Epithelial cell of esophagus (primary cell): ENCODE data around the gene SMG6.

Source experiments
- DNase-seq: peaks from one replicate; pipeline ENCODE4 v3.0.0; 2010; ENCODE audit warnings: low read depth
- H3K4me3 ChIP-seq: 2 replicates; pipeline ENCODE4 v1.5.1; 2011; ENCODE audit warnings: mild to moderate bottlenecking, low read length, control low read depth
- TF ChIP-seq, protein P1 (sequence below): IDR thresholded peaks from 2 replicates; pipeline ENCODE4 v1.5.1; 2011; ENCODE audit warnings: low read depth, mild to moderate bottlenecking, low read length, control low read depth, inconsistent platforms; ENCODE audit not compliant: insufficient read depth; ENCODE audit errors: missing control alignments

SMG6 gene

DNA sequence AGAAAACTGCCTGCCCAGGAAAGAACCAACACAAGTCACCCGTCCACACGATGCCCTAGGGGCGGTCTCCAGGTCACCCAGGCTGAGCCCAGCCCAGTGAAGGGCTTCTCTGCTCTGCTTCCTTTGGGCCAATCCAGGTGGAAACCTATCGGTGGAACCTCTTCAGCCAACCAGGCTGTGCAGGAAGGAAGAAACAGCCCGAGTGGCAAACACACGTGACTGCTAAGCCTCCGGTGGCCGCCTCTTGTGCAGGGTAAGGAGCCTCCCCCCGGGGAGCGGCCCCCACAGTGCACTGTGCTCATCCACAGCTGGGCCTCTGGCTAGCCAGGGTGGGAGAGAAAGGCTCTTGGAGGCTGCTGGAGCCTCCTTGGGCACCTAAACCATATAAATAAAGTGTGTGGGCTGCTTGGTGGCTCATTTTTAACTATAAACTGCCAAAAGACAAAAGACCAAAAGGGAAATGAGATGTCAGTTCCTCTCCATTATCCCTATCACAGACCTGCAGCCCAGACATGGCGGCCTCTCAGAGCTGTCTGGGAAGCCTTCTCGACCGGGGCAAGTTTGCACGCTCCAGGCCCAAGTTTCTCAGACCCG, 280.8 kb downstream of the SMG6 start:
- DNase-seq, result no peak
- H3K4me3 ChIP-seq, result no peak overlapping the region
- TF ChIP-seq, protein P1, sequence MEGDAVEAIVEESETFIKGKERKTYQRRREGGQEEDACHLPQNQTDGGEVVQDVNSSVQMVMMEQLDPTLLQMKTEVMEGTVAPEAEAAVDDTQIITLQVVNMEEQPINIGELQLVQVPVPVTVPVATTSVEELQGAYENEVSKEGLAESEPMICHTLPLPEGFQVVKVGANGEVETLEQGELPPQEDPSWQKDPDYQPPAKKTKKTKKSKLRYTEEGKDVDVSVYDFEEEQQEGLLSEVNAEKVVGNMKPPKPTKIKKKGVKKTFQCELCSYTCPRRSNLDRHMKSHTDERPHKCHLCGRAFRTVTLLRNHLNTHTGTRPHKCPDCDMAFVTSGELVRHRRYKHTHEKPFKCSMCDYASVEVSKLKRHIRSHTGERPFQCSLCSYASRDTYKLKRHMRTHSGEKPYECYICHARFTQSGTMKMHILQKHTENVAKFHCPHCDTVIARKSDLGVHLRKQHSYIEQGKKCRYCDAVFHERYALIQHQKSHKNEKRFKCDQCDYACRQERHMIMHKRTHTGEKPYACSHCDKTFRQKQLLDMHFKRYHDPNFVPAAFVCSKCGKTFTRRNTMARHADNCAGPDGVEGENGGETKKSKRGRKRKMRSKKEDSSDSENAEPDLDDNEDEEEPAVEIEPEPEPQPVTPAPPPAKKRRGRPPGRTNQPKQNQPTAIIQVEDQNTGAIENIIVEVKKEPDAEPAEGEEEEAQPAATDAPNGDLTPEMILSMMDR, result no peak

- no peak overlapping the region for H3K4me3 ChIP-seq
- TF ChIP-seq, protein P1, result no peak
- DNase-seq, result no peak
Measured at GRCh38 chr17:2020721-2021120, 282.9 kb downstream of the SMG6 start.

DNA sequence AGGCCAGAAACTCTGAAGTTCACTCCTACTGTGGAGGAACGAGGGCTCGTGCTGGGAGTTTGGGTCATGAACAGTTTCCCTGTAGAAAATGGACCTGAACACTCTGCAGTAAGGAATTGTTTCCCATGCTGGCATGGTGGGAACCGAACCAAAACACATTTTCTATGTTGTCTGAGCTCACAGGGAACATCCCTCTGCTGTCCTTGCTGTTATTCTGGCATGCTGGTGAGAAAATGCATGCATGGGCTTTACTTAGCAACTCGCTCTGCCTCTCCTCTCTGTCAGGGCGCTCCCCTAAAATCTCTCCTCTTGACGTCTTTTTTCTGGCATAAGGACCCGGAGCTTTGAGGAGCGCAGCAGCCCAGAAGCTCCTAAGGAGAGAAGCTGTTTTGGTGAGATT, 283.9 kb downstream of the SMG6 start:
- TF ChIP-seq, protein P1, result no peak
- H3K4me3 ChIP-seq, result no peak overlapping the region
- no peak for DNase-seq

DNA sequence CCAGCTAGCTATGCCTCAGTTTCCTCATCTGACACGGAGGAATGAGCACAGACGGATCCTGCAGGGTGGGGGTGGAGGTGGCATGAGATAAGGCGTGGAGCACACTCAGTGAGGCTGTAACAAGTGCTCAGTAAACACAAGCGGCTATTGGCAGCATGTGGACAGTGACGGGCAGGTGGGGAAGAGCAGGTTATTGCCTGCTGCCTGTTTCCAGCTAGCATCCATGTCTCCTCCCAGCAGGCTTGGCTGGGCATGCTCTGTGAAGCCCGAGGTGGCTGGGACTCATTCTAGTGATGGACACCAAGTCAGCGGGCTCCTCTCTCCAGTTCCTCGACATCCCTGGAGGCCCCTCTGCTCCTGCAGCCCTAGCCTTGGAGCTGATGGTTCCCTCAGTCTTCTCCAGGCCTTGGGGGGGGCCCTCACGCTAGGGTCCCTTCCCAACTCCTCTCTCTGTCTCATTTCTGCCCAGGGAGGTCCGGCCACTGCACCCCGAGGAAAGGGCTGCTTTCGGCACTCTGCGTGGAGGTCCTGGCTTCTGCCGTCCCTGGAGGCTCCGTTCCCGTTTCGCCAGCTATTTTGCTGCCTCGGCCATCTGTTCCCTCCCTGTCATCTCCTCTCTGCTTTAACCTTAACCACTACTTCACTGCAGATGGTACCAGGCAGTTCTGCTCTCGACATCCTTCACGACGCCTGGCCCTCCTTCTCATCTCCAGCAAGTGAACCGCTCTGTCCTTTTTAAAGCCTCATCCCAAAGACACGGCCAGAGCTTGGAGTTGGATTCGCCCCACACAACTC, 284.7 kb downstream of the SMG6 start:
- TF ChIP-seq, protein P1, result no peak
- H3K4me3 ChIP-seq, result no peak overlapping the region
- no peak for DNase-seq

DNA sequence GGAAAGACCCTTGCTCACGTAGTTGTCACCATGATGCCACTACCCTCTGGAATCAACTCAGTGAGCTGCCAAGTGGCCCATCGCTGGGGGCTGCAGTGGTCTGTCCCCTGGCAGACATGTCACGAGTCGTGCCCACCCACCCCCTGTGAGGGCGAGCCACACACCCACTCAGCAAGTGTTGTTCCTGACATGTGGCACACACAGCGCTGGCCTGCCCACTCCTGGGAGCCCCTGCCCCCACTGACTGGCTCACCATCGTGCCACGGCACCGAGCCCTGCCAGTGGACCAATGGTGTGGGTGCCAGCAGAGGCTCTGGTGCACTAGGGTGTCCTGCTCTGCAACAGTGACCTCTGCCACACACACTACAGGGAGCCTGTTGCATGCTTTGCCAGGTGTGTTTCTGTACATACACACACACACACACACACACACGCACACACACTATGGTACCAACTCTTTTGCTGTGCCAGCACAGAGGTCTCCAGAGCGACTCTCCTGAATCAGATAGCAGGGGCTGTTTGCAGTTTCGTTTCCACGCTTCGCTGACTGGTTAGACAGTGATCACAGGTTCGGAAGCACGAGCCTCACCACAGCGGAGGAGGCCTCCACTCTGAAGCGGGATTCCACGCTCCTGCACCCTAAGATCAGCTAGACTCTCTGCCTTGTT, 286.2 kb downstream of the SMG6 start:
- TF ChIP-seq, protein P1, result no peak
- no peak overlapping the region for H3K4me3 ChIP-seq
- no peak for DNase-seq

DNA sequence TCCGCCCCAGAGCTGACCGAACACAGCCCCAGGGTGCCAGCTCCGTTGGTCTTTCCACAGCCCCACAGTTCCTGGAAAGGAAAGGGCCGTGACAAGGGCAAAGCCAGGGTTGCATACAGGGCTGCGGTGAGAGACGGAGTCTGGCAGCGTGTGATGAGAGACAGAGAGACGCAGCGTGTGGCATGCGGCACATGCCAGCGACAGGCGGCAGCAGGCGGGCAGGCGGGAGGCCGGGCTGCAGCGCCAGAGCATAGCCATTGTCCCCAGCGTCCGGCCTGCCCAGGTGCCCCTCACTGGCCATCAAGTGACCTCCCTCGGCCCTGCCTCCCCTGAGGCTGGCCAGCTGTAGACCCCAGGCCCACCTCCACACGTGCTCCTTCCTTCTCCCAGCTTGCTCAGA, 287.1 kb downstream of the SMG6 start:
- DNase-seq, result no peak
- TF ChIP-seq, protein P1, result no peak

More for the DNA sequence above, 287.1 kb downstream of the SMG6 start:
- no peak overlapping the region for H3K4me3 ChIP-seq
